Type B pancreatic cell (in vitro differentiated cells): ENCODE results near the gene PTCD1. TPM values are rescaled to one million over a fixed set of nuclear protein-coding genes. Genes with fewer than 3 reads are reported as not detected.
A peak's percentile ranks its signal among the peaks of the same experiment; 100 is the strongest.
"Not testable (repeated sequence)": the region's sequence is repeated elsewhere in the genome, so short reads cannot be mapped to it uniquely, and the experiment has no call there.

ENCODE experiments used
- DNase-seq: peaks from one replicate; pipeline ENCODE4 v3.0.0; 2021; ENCODE audit warnings: mixed read lengths; ENCODE audit not compliant: unreplicated experiment; ENCODE audit errors: extremely low spot score
- H3K27ac Mint-ChIP-seq: 2 replicates; pipeline ENCODE4 v1.8.0; 2021; ENCODE audit warnings: mild to moderate bottlenecking, mixed read lengths
- H3K27me3 Mint-ChIP-seq: 2 replicates; pipeline ENCODE4 v1.8.0; 2021; ENCODE audit warnings: mixed read lengths
- H3K36me3 Mint-ChIP-seq: 2 replicates; pipeline ENCODE4 v1.8.0; 2021; ENCODE audit warnings: mixed read lengths
- H3K4me1 Mint-ChIP-seq: one replicate; pipeline ENCODE4 v1.8.0; 2021; ENCODE audit warnings: mixed read lengths; ENCODE audit not compliant: unreplicated experiment
- H3K4me3 Mint-ChIP-seq: 2 replicates; pipeline ENCODE4 v1.8.0; 2021; ENCODE audit warnings: mild to moderate bottlenecking, mixed read lengths
- H3K9me3 Mint-ChIP-seq: 2 replicates; pipeline ENCODE4 v1.8.0; 2021; ENCODE audit warnings: mixed read lengths
- CTCF ChIP-seq: fragments of 200-600 bp; sonication (generic); conservative IDR thresholded peaks from 2 replicates; pipeline ENCODE4 v1.5.0; 2021; ENCODE audit warnings: antibody characterized with exemption, mild to moderate bottlenecking
- total RNA-seq: library from RNA; stranded (reverse); gene quantifications from 2 replicates; pipeline ENCODE4 v1.2.1, GENCODE V29; 2021; ENCODE audit warnings: low replicate concordance

Gene PTCD1
- total RNA-seq, 1 donor from 2014 or later = 11.3 TPM

GRCh38 chr7:99380032-99380822 is 58.4 kb downstream of the PTCD1 start:
- Mint-ChIP-seq H3K36me3 (peaks cover 5% of the 10 kb centered on the region), H3K27ac (peak overlapping the region; percentile 75), H3K4me3 (no peak overlapping the region), H3K9me3 (no peaks in the 10 kb centered on the region), H3K27me3 (no peaks in the 10 kb centered on the region), H3K4me1 (peaks cover 11% of the 10 kb centered on the region)
- no peak for DNase-seq
- no peak for TF ChIP-seq CTCF

GRCh38 chr7:99379693-99380031 is 58.9 kb downstream of the PTCD1 start:
- H3K27me3 Mint-ChIP-seq, DNase-seq, H3K4me3 Mint-ChIP-seq, H3K9me3 Mint-ChIP-seq, H3K36me3 Mint-ChIP-seq: not testable (repeated sequence)
- Mint-ChIP-seq H3K27ac (peak overlapping the region; percentile 89), H3K4me1 (peaks cover 11% of the 10 kb centered on the region)

GRCh38 chr7:99379043-99379577 is 59.5 kb downstream of the PTCD1 start:
- no peak for TF ChIP-seq CTCF
- H3K4me3 Mint-ChIP-seq = peak overlapping the region; percentile 67
- peak overlapping the region; percentile 89 for H3K27ac Mint-ChIP-seq
- no peaks in the 10 kb centered on the region for H3K9me3 Mint-ChIP-seq
- peaks cover 5% of the 10 kb centered on the region for H3K36me3 Mint-ChIP-seq
- H3K27me3 Mint-ChIP-seq = no peaks in the 10 kb centered on the region
- no peak for DNase-seq
- H3K4me1 Mint-ChIP-seq = peaks cover 11% of the 10 kb centered on the region

- DNase-seq = no peak
- Mint-ChIP-seq H3K4me3 (peak overlapping the region; percentile 58), H3K36me3 (peaks cover 5% of the 10 kb centered on the region), H3K27me3 (no peaks in the 10 kb centered on the region), H3K9me3 (no peaks in the 10 kb centered on the region), H3K4me1 (peaks cover 20% of the 10 kb centered on the region), H3K27ac (no peak overlapping the region)
- TF ChIP-seq CTCF = no peak
Measured at GRCh38 chr7:99375070-99375807, 63.4 kb downstream of the PTCD1 start.

GRCh38 chr7:99374111-99375064 is 64.2 kb downstream of the PTCD1 start, which contains the start of gene ARPC1B:
ARPC1B (plus strand) TSS chr7:99374730; CDS start chr7:99385715, 10,985 bp downstream.
- Mint-ChIP-seq H3K27me3 (no peaks in the 10 kb centered on the region), H3K4me3 (peak within 1 kb of the TSS; percentile 87), H3K27ac (peak within 1 kb of the TSS; percentile 97), H3K36me3 (peaks cover 5% of the 10 kb centered on the region), H3K9me3 (no peaks in the 10 kb centered on the region), H3K4me1 (peaks cover 14% of the 10 kb centered on the region)
- no peak for DNase-seq
- TF ChIP-seq CTCF = no peak
